Left ventricle myocardium superior (tissue), 1 donor: ENCODE measurements around the gene PRR33. TPM values are rescaled to one million over a fixed set of nuclear protein-coding genes. Genes with fewer than 3 reads are reported as not detected.
"Not testable (repeated sequence)": the region's sequence is repeated elsewhere in the genome, so short reads cannot be mapped to it uniquely, and the experiment has no call there.

Source experiments
- ATAC-seq: fragments of 200-7000 bp; cut with Tn5 transposase; one replicate; pipeline ENCODE4 v1.9.1; 2020; ENCODE audit warnings: mild to moderate bottlenecking, moderate library complexity
- DNase-seq: peaks from one replicate; pipeline ENCODE4 v3.0.0-alpha.2; 2020
- intact Hi-C: fragments of 100-400 bp; cut with micrococcal nuclease; formaldehyde crosslinking; loops from one replicate; pipeline ENCODE4 v1.11.0; 2022
- long read RNA-seq: library from polyadenylated mRNA; unstranded; transcript quantifications from one replicate; pipeline ENCODE4 v2.0.0, GENCODE V29; 2021
- total RNA-seq: library from RNA; stranded (reverse); fragmentation: NEBNext Ultra II Directional; extraction: Animal tissue kit (Norgen Biotek cat#: 25700); gene quantifications from one replicate; pipeline ENCODE4 v1.2.1, GENCODE V29; 2021
- donor health status: DM: no; HTN: yes; CAD: no; lungs with severe emphysema.

PRR33 gene
- total RNA-seq = 4.4 TPM
- long read RNA-seq, transcript PRR33-201 (1 exons, 3,319 nt) = major isoform, 18 of 27 reads
- long read RNA-seq, partial matches to known transcripts = 0 of 27 reads
- long read RNA-seq, other reads (novel, unspliced or antisense) = 9 of 27 reads

DNA sequence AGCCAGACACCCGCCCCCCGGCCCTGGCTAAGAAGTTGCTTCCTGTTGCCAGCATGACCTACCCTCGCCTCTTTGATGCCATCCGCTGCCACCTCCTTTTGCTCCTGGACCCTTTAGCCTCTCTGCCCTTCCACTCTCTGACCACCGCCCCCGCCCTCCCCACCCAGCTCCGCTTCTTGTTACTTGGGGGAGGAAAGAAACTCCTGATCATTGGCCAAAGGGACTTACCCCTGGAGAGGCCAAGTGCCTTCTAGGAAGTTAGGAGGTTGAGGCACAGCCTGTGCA is at the start of gene PRR33:
Gene PRR33 (minus strand): TSS at position 65 of the 285 bp plus-strand sequence. CDS start 1,311 bp downstream, outside the sequence.
- intact Hi-C loops = no loop called here
- DNase-seq = no peak
- ATAC-seq = no peak

- ATAC-seq = peak; percentile 46
- DNase-seq, intact Hi-C loops: not testable (repeated sequence)
These were observed 48.1 kb upstream of the PRR33 start for GRCh38 chr11:1939788-1940187.

GRCh38 chr11:1939006-1939625 is 47.4 kb upstream of the PRR33 start:
- intact Hi-C loops = no loop called here
- DNase-seq = peak; percentile 33
- ATAC-seq = peak; percentile 13

DNA sequence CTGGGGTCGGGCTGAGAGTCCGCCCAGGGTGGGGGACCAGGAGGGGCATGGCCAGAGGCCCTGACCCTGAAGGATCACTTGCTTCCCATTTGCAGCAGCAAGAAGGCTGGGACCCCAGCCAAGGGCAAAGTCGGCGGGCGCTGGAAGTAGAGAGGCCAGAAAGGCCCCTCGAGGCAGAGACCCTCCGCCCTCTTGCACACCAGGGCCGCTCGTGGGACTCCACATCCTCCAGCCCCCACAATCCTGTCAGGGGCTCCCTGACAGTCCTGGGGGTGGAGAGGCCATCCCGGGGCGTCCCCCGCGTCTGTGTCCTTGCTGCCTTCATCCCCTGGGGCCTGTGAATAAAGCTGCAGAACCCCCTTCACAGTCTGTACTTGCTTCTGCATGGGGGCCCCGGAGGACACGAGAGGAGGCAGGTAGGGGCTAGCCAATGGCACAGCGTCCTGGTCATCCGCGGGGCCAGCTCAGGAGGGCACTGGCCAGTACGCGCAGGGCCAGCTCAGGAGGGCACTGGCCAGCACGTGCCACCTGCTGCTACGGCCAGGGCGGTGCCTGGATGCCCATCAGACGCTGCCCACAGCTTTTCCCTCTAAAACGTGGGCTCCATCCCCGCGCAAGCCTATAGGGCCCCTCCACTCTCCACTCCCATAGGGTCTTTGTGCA is 46.8 kb upstream of the PRR33 start:
- peak; percentile 27 for DNase-seq
- no peak for ATAC-seq
- intact Hi-C loops = no loop called here

DNA sequence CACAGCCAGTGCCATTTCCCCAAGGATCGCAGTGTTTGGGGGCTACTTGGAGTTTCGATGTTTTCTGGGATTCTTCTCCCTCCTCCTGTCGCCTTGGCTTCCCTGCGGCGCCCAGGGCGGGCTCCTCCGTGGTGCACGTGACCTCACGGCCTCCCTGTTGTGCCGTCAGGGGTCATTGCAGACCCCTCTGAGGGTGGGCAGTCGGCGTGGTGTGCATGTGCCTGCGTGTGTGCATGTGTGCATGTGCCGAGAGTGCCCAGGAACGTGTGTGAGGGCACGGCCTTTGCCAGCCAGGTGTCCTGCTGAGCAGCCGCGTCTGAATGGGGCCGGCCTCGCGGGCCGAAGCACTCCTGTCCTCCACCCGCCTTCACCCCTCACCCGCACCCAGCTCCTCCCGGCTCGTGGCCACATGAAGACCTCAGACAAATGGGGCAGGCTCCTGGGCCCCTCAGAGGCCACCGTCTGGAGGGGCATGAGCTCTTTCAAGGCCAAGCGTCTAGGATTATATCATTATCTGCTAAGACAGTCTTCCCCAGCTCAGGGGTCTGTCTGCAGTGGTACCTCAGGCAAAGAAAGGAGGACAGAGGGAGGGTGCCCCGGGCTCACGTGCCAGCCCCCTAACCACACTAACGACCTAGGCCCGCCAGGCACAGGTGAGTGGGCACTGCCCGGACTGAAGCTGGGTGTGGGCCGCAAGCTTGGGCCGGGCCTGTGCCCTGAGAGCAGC is 46.1 kb upstream of the PRR33 start:
- intact Hi-C loops = no loop called here
- peak; percentile 22 for DNase-seq
- ATAC-seq = no peak

- intact Hi-C loops = no loop called here
- DNase-seq (peak; percentile 25), ATAC-seq (no peak)
These were observed 45.3 kb upstream of the PRR33 start for GRCh38 chr11:1936781-1937615.

- ATAC-seq (no peak), DNase-seq (peak; percentile 30)
- intact Hi-C loops = no loop called here
These were observed 44.5 kb upstream of the PRR33 start for GRCh38 chr11:1936072-1936780.

DNA sequence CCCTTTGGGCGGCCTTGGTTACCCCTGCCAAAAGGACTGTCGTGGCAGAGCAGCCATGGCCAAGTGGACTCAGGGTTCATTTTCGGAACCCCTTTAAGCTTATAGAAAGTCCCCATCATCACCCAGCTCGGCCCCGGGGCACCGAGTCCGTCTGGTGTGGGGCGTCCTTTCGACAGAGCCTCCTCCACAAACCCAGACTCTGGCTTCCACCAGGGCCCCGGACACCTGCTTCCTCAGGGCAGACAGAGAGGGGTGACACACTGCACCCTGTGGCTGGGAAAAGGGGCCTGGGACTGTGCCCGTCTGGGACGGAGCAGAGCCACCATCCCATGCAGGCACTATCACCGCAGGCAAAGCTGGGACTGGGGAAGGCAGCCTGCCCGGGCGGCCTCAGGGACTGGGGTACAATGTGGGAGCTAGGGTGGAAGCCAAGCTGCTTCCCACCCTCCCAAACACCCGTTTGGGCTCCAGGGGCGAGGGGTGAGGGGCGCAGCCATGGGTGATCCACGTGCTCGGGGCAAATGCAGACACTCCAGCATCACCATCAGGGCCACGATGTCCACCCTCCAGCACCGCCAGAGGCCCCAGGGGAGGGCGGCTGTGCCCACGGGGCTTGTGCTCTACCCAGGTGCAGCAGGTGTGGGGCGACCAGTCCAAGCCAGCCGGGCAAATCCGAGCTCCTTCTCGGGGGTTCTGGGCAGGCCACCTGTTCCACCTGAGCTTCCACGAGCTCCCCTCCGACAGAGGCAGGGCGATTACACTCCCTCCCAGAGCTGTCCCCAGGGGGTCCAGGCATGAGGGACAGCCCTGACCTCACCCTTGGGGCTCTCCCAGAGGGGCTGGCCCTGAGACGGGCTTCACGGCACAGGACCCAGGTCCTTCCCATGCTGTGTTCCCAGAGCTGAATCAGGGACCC is 43.7 kb upstream of the PRR33 start:
- DNase-seq (peak; percentile 23), ATAC-seq (no peak)
- intact Hi-C loops = no loop called here

- DNase-seq (peak; percentile 20), ATAC-seq (no peak)
- intact Hi-C loops = no loop called here
These were observed 42.9 kb upstream of the PRR33 start for GRCh38 chr11:1934335-1935155.

GRCh38 chr11:1933416-1934334 is 42.0 kb upstream of the PRR33 start:
- DNase-seq (peak; percentile 19), ATAC-seq (no peak)
- intact Hi-C loops = no loop called here

- ATAC-seq = no peak
- intact Hi-C loops = no loop called here
- DNase-seq = no peak
These were observed 41.0 kb upstream of the PRR33 start for GRCh38 chr11:1932681-1933080.

GRCh38 chr11:1932105-1932480 is 40.4 kb upstream of the PRR33 start:
- ATAC-seq (no peak), DNase-seq (peak; percentile 17)
- intact Hi-C loops = no loop called here

GRCh38 chr11:1931341-1932104 is 39.8 kb upstream of the PRR33 start:
- peak; percentile 63 for DNase-seq
- ATAC-seq = peak; percentile 33
- intact Hi-C loops = no loop called here

DNA sequence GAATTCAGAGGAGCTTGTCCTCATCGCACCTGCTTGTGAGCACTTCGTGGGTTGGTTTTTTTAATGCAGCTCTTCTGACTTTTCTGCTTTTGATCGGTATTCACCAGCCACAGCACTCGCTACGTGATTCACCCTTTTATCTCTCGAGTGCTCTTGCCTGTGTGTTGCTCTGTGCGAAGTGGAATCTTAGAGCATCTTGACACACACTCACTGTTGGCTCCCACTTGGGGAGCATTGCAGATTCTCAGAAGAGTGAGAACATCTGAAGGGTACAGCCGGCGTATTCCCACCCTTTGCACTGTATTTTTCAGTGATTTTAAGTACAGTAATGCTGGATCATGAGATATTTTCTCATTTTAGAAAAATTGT is 38.8 kb upstream of the PRR33 start:
- DNase-seq (no peak), ATAC-seq (no peak)
- intact Hi-C loops = no loop called here

DNA sequence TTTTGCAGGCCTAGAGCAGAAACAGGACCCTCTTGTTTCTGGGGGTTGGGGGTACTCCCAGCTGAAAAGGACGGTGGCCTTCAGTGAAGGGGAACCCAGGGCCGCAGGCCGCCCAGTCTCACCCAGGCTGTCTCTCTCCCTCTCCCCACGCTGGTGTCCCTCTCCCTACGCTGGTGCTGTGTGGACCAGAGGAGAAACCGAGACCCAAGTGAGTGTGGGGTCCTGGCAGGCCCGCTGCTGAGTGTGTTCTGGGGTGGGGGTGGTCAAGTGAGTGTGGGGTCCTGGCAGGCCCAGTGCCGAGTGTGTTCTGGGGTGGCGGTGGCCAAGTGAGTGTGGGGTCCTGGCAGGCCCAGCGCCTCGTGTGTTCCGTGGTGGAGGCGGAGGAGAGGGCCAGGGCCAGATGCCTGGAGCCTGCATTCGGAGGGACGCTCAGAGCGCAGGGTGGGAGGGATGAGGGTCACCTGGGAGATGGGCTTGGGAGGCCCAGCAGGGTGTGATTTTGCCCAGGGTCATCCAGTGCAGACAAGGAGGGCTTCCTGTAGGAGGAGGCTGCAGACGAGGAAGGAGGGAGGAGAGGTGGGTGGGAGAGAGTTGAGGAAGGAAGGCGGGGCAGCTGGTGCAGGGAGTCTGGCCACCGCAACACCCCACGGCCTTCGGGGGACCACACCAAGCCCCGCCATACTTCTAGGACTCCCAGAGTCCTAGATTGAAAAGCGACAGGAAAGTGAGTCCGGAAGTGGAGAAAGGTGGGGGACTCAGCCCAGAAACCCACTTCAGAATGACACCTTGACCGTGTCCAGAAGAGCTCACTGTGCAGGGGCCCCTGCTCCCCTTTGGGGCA is 38.1 kb upstream of the PRR33 start:
- DNase-seq = peak; percentile 25
- intact Hi-C loops = no loop called here
- no peak for ATAC-seq
